PC-3 (cell line): ENCODE measurements around the gene KRABD2.

Source experiments
- ATAC-seq: fragments of 200-7000 bp; cut with Tn5 transposase; 2 replicates; pipeline ENCODE4 v1.9.1; 2020; ENCODE audit warnings: mild to moderate bottlenecking, moderate library complexity
- BruUV-seq: library from RNA; stranded (reverse); fragments of 400-500 nt; replicated peaks from 2 replicates; lab custom pipeline; 2021; lab: Mats Ljungman, UMichigan
- CTCF ChIA-PET: fragments of 300-600 bp; sonication (Branson Sonifier 250); formaldehyde crosslinking; loops from one replicate; lab custom pipeline; 2022; ENCODE audit warnings: antibody characterized with exemption; lab: Charles Lee
- POLR2A ChIA-PET: fragments of 300-600 bp; sonication (Branson Sonifier 250); formaldehyde crosslinking; loops from one replicate; lab custom pipeline; 2022; ENCODE audit warnings: antibody characterized with exemption; ENCODE audit not compliant: unreplicated experiment; lab: Charles Lee
- DNase-seq: peaks from one replicate; pipeline ENCODE4 v3.0.0-alpha.2; 2015
- H2AFZ ChIP-seq: fragments of 300-600 bp; sonication (generic); 2 replicates; pipeline ENCODE4 v1.6.0; 2016; ENCODE audit warnings: antibody characterized with exemption, low read length
- H3F3A ChIP-seq: fragments of 300-600 bp; sonication (generic); one replicate; pipeline ENCODE4 v1.6.0; 2017; ENCODE audit warnings: antibody characterized with exemption, low read length, control low read depth, mild to moderate bottlenecking; ENCODE audit not compliant: unreplicated experiment
- H3K27ac ChIP-seq: fragments of 300-600 bp; sonication (generic); 2 replicates; pipeline ENCODE4 v1.5.1; 2016; ENCODE audit warnings: mild to moderate bottlenecking, low read length
- H3K27me3 ChIP-seq: fragments of 300-600 bp; sonication (generic); 2 replicates; pipeline ENCODE4 v1.6.1; 2016; ENCODE audit warnings: low read length, mixed read lengths
- H3K36me3 ChIP-seq: fragments of 300-600 bp; sonication (generic); 2 replicates; pipeline ENCODE4 v1.6.1; 2016; ENCODE audit warnings: low read depth, mixed run types, low read length, mixed read lengths
- H3K4me1 ChIP-seq: fragments of 300-600 bp; sonication (generic); 2 replicates; pipeline ENCODE4 v1.5.1; 2016; ENCODE audit warnings: low read length; ENCODE audit not compliant: insufficient read depth
- H3K4me2 ChIP-seq: fragments of 300-600 bp; sonication (generic); 2 replicates; pipeline ENCODE4 v1.6.0; 2016; ENCODE audit warnings: low read length
- H3K4me3 ChIP-seq: fragments of 300-600 bp; sonication (generic); 2 replicates; pipeline ENCODE4 v1.5.1; 2016; ENCODE audit warnings: mild to moderate bottlenecking, low read length, mixed read lengths
- H3K79me2 ChIP-seq: fragments of 300-600 bp; sonication (generic); 2 replicates; pipeline ENCODE4 v1.6.1; 2017; ENCODE audit warnings: low read length, mixed read lengths
- H3K9ac ChIP-seq: fragments of 300-600 bp; sonication (generic); 2 replicates; pipeline ENCODE4 v1.6.0; 2016; ENCODE audit warnings: mild to moderate bottlenecking, low read length
- H3K9me2 ChIP-seq: fragments of 300-600 bp; sonication (generic); replicated peaks from 2 replicates; pipeline ENCODE4 v1.6.1; 2016; ENCODE audit warnings: mixed run types, low read length, mixed read lengths
- H3K9me3 ChIP-seq: fragments of 300-600 bp; sonication (generic); 2 replicates; pipeline ENCODE4 v1.6.1; 2016; ENCODE audit warnings: low read length, mixed read lengths
- H4K20me1 ChIP-seq: fragments of 300-600 bp; sonication (generic); 2 replicates; pipeline ENCODE4 v1.6.1; 2016; ENCODE audit warnings: low read length, mixed read lengths
- EZH2 ChIP-seq: fragments of 300-600 bp; sonication (generic); IDR thresholded peaks from one replicate; pipeline ENCODE4 v1.6.1; 2017; ENCODE audit warnings: antibody characterized with exemption, mild to moderate bottlenecking, low read length; ENCODE audit not compliant: unreplicated experiment
- EZH2phosphoT487 ChIP-seq: fragments of 300-600 bp; sonication (generic); IDR thresholded peaks from 2 replicates; pipeline ENCODE4 v1.6.1; 2018; ENCODE audit warnings: mild to moderate bottlenecking, antibody characterized with exemption, low read length, borderline replicate concordance
- intact Hi-C: fragments of 100-400 bp; cut with micrococcal nuclease; formaldehyde crosslinking; loops from 2 replicates; pipeline ENCODE4 v1.9.0; 2023
- TF ChIP-seq, protein P1 (sequence below): fragments of 300-600 bp; sonication (generic); conservative IDR thresholded peaks from 2 replicates; pipeline ENCODE4 v1.5.1; 2017; ENCODE audit warnings: antibody characterized with exemption, low read depth, mild to moderate bottlenecking, low read length

KRABD2 gene

DNA sequence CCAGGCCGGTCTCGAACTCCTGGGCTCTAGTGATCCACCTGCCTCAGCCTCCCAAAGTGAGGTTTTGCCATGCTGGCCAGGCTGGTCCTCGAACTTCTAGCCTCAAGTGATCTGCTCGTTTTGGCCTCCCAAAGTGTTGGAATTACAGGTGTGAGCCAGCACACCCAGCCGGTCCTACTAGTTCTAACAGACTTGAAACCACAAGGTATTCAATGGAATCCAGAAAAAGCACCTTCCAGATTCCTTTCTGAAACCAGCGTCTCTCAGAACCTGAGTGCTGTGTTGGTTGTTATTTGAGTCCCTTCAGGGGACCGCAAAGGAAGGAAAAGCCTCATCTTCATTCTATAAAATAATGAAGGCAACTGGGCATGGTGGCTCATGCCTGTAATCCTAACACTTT is 4.1 kb downstream of the KRABD2 start:
- TF ChIP-seq EZH2phosphoT487 (no peak), EZH2 (no peak)
- TF ChIP-seq, protein P1, sequence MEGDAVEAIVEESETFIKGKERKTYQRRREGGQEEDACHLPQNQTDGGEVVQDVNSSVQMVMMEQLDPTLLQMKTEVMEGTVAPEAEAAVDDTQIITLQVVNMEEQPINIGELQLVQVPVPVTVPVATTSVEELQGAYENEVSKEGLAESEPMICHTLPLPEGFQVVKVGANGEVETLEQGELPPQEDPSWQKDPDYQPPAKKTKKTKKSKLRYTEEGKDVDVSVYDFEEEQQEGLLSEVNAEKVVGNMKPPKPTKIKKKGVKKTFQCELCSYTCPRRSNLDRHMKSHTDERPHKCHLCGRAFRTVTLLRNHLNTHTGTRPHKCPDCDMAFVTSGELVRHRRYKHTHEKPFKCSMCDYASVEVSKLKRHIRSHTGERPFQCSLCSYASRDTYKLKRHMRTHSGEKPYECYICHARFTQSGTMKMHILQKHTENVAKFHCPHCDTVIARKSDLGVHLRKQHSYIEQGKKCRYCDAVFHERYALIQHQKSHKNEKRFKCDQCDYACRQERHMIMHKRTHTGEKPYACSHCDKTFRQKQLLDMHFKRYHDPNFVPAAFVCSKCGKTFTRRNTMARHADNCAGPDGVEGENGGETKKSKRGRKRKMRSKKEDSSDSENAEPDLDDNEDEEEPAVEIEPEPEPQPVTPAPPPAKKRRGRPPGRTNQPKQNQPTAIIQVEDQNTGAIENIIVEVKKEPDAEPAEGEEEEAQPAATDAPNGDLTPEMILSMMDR = no peak
- H3K4me1 ChIP-seq = peaks cover 13% of the 10 kb centered on the region
- no peaks in the 10 kb centered on the region for H3K27me3 ChIP-seq
- H3K9me3 ChIP-seq = no peaks in the 10 kb centered on the region
- H3K4me2 ChIP-seq = no peak overlapping the region
- no peak overlapping the region for H3K9ac ChIP-seq
- no peak for ATAC-seq
- H3K79me2 ChIP-seq = peaks cover 7% of the 10 kb centered on the region; the same call in 1 of the 2 replicates
- DNase-seq = peak; percentile 19
- no peaks in the 10 kb centered on the region for H4K20me1 ChIP-seq
- CTCF ChIA-PET = no interaction called here
- H3F3A ChIP-seq = peaks cover 5% of the 10 kb centered on the region
- BruUV-seq = no TSS peak
- no peak overlapping the region for H3K27ac ChIP-seq
- POLR2A ChIA-PET = no interaction called here
- intact Hi-C loops = no loop called here
- H3K9me2 ChIP-seq = no peaks in the 10 kb centered on the region
- H3K36me3 ChIP-seq = peaks cover 4% of the 10 kb centered on the region; the same call in 1 of the 2 replicates
- H3K4me3 ChIP-seq = no peak overlapping the region
- no peak overlapping the region for H2AFZ ChIP-seq

DNA sequence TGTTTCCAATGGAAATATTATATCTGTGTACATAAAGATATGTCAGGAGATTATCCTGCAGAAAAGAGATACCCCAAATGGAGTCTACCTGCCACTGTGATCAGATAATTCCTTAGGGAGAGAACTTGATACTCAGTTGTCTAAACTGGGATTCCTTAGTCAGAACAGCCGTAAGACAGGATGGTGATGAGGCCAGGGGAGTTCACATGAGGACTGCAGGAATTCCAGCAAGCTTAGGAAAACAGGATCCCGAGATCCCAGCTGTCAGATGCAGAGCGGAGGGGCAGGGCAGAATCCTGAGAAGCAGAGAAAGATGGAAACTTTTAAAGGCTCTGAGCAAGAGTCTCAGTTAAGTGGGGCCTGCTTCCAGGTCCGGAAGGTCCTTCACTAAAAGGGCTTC is 4.7 kb downstream of the KRABD2 start:
- no peaks in the 10 kb centered on the region for H3K27me3 ChIP-seq
- H3K79me2 ChIP-seq = peaks cover 7% of the 10 kb centered on the region; the same call in 1 of the 2 replicates
- DNase-seq (no peak), ATAC-seq (no peak)
- H4K20me1 ChIP-seq = no peaks in the 10 kb centered on the region
- no peak overlapping the region for H3K9ac ChIP-seq
- no peak overlapping the region for H3K4me3 ChIP-seq
- intact Hi-C loops = no loop called here
- H3K9me2 ChIP-seq = no peaks in the 10 kb centered on the region
- no peaks in the 10 kb centered on the region for H3K9me3 ChIP-seq
- H3K36me3 ChIP-seq = peaks cover 4% of the 10 kb centered on the region; the same call in 1 of the 2 replicates
- H3K27ac ChIP-seq = no peak overlapping the region
- no TSS peak for BruUV-seq
- peaks cover 9% of the 10 kb centered on the region for H3K4me1 ChIP-seq
- CTCF ChIA-PET = no interaction called here
- TF ChIP-seq EZH2 (no peak), EZH2phosphoT487 (no peak)
- TF ChIP-seq, protein P1 = no peak
- POLR2A ChIA-PET = no interaction called here
- no peak overlapping the region for H3K4me2 ChIP-seq
- H3F3A ChIP-seq = no peaks in the 10 kb centered on the region
- no peak overlapping the region for H2AFZ ChIP-seq

DNA sequence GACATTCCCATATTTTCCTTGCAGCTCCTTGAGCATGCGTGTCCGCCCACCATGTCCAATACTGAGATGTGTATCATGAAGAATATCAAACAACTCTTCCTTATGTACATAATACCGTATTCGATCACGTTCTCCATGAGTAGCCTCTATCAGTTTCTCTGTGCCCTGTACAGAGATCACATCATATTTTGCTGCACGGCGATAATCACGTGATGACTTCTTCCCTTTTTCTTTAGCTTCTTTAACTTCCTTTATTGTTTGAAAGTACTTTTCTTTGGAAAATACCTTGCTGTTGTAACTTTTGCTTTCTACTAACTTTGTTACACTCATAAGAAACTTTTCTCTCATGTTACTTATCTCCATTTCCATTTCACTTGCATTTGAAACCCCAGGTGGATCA is 6.6 kb downstream of the KRABD2 start:
- no peak overlapping the region for H3K4me2 ChIP-seq
- DNase-seq = no peak
- ChIA-PET POLR2A (no interaction called here), CTCF (no interaction called here)
- H4K20me1 ChIP-seq = no peaks in the 10 kb centered on the region
- H3K4me1 ChIP-seq = peaks cover 16% of the 10 kb centered on the region
- no peak for ATAC-seq
- H3F3A ChIP-seq = no peaks in the 10 kb centered on the region
- no peak overlapping the region for H2AFZ ChIP-seq
- TF ChIP-seq EZH2phosphoT487 (no peak), EZH2 (no peak)
- TF ChIP-seq, protein P1 = no peak
- H3K9me3 ChIP-seq = no peaks in the 10 kb centered on the region
- no peak overlapping the region for H3K4me3 ChIP-seq
- no peaks in the 10 kb centered on the region for H3K9me2 ChIP-seq
- BruUV-seq = TSS peak; percentile 11
- no peaks in the 10 kb centered on the region for H3K27me3 ChIP-seq
- no peak overlapping the region for H3K9ac ChIP-seq
- H3K79me2 ChIP-seq = no peaks in the 10 kb centered on the region
- no peak overlapping the region for H3K27ac ChIP-seq
- intact Hi-C loops = no loop called here
- H3K36me3 ChIP-seq = peaks cover 4% of the 10 kb centered on the region; the same call in 1 of the 2 replicates
